Trophoblast cell (in vitro differentiated cells and primary cell): Measurements from ENCODE around the gene SYDE2.

Experiments
- DNase-seq, 2 donors: peaks; one replicate each; pipeline ENCODE4 v3.0.0-alpha.2; 2016
- H2AFZ ChIP-seq: 2 replicates; pipeline ENCODE4 v1.6.1; 2013; ENCODE audit warnings: low read length, moderate library complexity, mild to moderate bottlenecking; ENCODE audit not compliant: insufficient read depth, poor library complexity
- H2AK5ac ChIP-seq: 2 replicates; pipeline ENCODE4 v1.6.1; 2013; ENCODE audit warnings: mild to moderate bottlenecking, low read length
- H2BK120ac ChIP-seq: 2 replicates; pipeline ENCODE4 v1.6.1; 2013; ENCODE audit warnings: low read length, mild to moderate bottlenecking, moderate library complexity; ENCODE audit not compliant: insufficient read depth, poor library complexity
- H2BK12ac ChIP-seq: 2 replicates; pipeline ENCODE4 v1.6.1; 2013; ENCODE audit warnings: mild to moderate bottlenecking, low read length, moderate library complexity
- H2BK5ac ChIP-seq: 2 replicates; pipeline ENCODE4 v1.6.1; 2013; ENCODE audit warnings: low read length, low read depth, moderate library complexity, mild to moderate bottlenecking; ENCODE audit not compliant: poor library complexity
- H3K14ac ChIP-seq: 2 replicates; pipeline ENCODE4 v1.6.1; 2013; ENCODE audit warnings: mild to moderate bottlenecking, low read length
- H3K18ac ChIP-seq: 2 replicates; pipeline ENCODE4 v1.6.1; 2013; ENCODE audit warnings: mild to moderate bottlenecking, low read length
- H3K23ac ChIP-seq: 2 replicates; pipeline ENCODE4 v1.6.1; 2013; ENCODE audit warnings: low read length
- H3K27ac ChIP-seq: 2 replicates; pipeline ENCODE4 v1.5.1; 2013; ENCODE audit warnings: low read depth, mild to moderate bottlenecking, inconsistent platforms, low read length, moderate library complexity
- H3K27me3 ChIP-seq: 2 replicates; pipeline ENCODE4 v1.6.1; 2013; ENCODE audit warnings: inconsistent platforms, mild to moderate bottlenecking, low read length, moderate library complexity; ENCODE audit not compliant: insufficient read depth
- H3K36me3 ChIP-seq, 2 experiments: 1 replicate in 1 of 2; 2 replicates in 1 of 2; pipeline ENCODE4 v1.6.1; 2013; ENCODE audit warnings: low read length in 2 of 2, mild to moderate bottlenecking in 2 of 2, moderate library complexity in 1 of 2; ENCODE audit not compliant: insufficient read depth in 2 of 2, control insufficient read depth in 1 of 2
- H3K4ac ChIP-seq: 2 replicates; pipeline ENCODE4 v1.6.1; 2013; ENCODE audit warnings: low read depth, mild to moderate bottlenecking, low read length, moderate library complexity
- H3K4me1 ChIP-seq, 2 experiments: 1 replicate in 1 of 2; 2 replicates in 1 of 2; pipeline ENCODE4 v1.6.1; 2013; ENCODE audit warnings: low read length in 2 of 2, mild to moderate bottlenecking in 2 of 2, moderate library complexity in 1 of 2; ENCODE audit not compliant: insufficient read depth in 2 of 2, control insufficient read depth in 1 of 2
- H3K4me2 ChIP-seq: 2 replicates; pipeline ENCODE4 v1.6.1; 2013; ENCODE audit warnings: inconsistent platforms, mild to moderate bottlenecking, low read length, moderate library complexity
- H3K4me3 ChIP-seq: 2 replicates; pipeline ENCODE4 v1.5.1; 2013; ENCODE audit warnings: mild to moderate bottlenecking, low read depth, low read length, inconsistent platforms
- H3K79me1 ChIP-seq: one replicate; pipeline ENCODE4 v1.6.1; 2013; ENCODE audit warnings: low read length
- H3K79me2 ChIP-seq: 2 replicates; pipeline ENCODE4 v1.6.1; 2013; ENCODE audit warnings: low read length, mild to moderate bottlenecking; ENCODE audit not compliant: control insufficient read depth, insufficient read depth, poor library complexity
- H3K9ac ChIP-seq: 2 replicates; pipeline ENCODE4 v1.6.1; 2013; ENCODE audit warnings: mild to moderate bottlenecking, low read length
- H3K9me3 ChIP-seq: 2 replicates; pipeline ENCODE4 v1.6.1; 2013; ENCODE audit warnings: low read depth, mild to moderate bottlenecking, control low read depth, inconsistent platforms, low read length; ENCODE audit not compliant: insufficient read depth
- H4K12ac ChIP-seq: 2 replicates; pipeline ENCODE4 v1.6.1; 2013; ENCODE audit warnings: low read depth, mild to moderate bottlenecking, low read length, moderate library complexity
- H4K8ac ChIP-seq: 2 replicates; pipeline ENCODE4 v1.6.1; 2013; ENCODE audit warnings: low read depth, mild to moderate bottlenecking, low read length, moderate library complexity
- H4K91ac ChIP-seq: one replicate; pipeline ENCODE4 v1.6.1; 2013; ENCODE audit warnings: low read depth, mild to moderate bottlenecking, low read length, moderate library complexity
- WGBS: extraction: QIAGEN DNeasy Blood & Tissue Kit; methylation state at CpG from one replicate; pipeline ENCODE4 v1.1.7; 2013; ENCODE audit warnings: missing lambda C conversion rate; ENCODE audit not compliant: insufficient read length, insufficient coverage; ENCODE audit errors: extremely low coverage; 5-methylcytosine and 5-hydroxymethylcytosine counted together

Gene SYDE2

GRCh38 chr1:85240174-85240601 is 39.4 kb upstream of the SYDE2 start:
- Histone ChIP-seq H4K8ac (no peak overlapping the region), H3K9me3 (no peaks in the 10 kb centered on the region), H3K79me2 (no peaks in the 10 kb centered on the region), H4K91ac (no peak overlapping the region), H2AK5ac (no peak overlapping the region), H2BK120ac (no peak overlapping the region), H3K27me3 (no peaks in the 10 kb centered on the region), H3K14ac (no peak overlapping the region), H3K4ac (no peak overlapping the region), H4K12ac (no peak overlapping the region), H3K4me3 (no peak overlapping the region), H3K18ac (no peak overlapping the region), H2AFZ (no peak overlapping the region), H3K23ac (no peak overlapping the region), H3K4me1 (peaks cover 0 to 2% of the 10 kb centered on the region in 2 experiments), H3K36me3 (no peaks in the 10 kb centered on the region), H2BK5ac (no peak overlapping the region), H3K4me2 (no peak overlapping the region), H3K27ac (peak overlapping the region; percentile 51), H3K79me1 (peaks cover 8% of the 10 kb centered on the region), H2BK12ac (no peak overlapping the region), H3K9ac (no peak overlapping the region)
- no CpG with 5 or more reads among the region's 1 CpG for WGBS
- peak in 1 of 2 donors; percentile 19 for DNase-seq

- Histone ChIP-seq H3K4me3 (no peak overlapping the region), H3K4me1 (peaks cover 0 to 2% of the 10 kb centered on the region in 2 experiments), H3K79me1 (peaks cover 2% of the 10 kb centered on the region), H3K23ac (no peak overlapping the region), H2BK5ac (no peak overlapping the region), H2BK12ac (no peak overlapping the region), H4K8ac (no peak overlapping the region), H3K4ac (no peak overlapping the region), H3K79me2 (no peaks in the 10 kb centered on the region), H3K4me2 (no peak overlapping the region), H3K36me3 (no peaks in the 10 kb centered on the region), H3K27me3 (no peaks in the 10 kb centered on the region), H4K91ac (no peak overlapping the region), H4K12ac (no peak overlapping the region), H3K9ac (no peak overlapping the region), H2AFZ (no peak overlapping the region), H3K9me3 (no peaks in the 10 kb centered on the region), H3K27ac (no peak overlapping the region), H2BK120ac (no peak overlapping the region), H3K18ac (no peak overlapping the region), H2AK5ac (no peak overlapping the region), H3K14ac (no peak overlapping the region)
- WGBS, result no CpG with 5 or more reads among the region's 1 CpG
- no peak for DNase-seq
Measured at GRCh38 chr1:85237613-85238012, 36.8 kb upstream of the SYDE2 start.

GRCh38 chr1:85230305-85230977 is 29.6 kb upstream of the SYDE2 start:
- Histone ChIP-seq H2AK5ac (no peak overlapping the region), H3K18ac (no peak overlapping the region), H4K91ac (peak overlapping the region; percentile 4), H3K4ac (no peak overlapping the region), H2AFZ (no peak overlapping the region), H3K9ac (no peak overlapping the region), H3K23ac (no peak overlapping the region), H3K4me1 (peaks cover 0 to 7% of the 10 kb centered on the region in 2 experiments), H3K79me2 (no peaks in the 10 kb centered on the region), H3K27ac (no peak overlapping the region), H2BK120ac (no peak overlapping the region), H3K4me2 (no peak overlapping the region), H3K4me3 (no peak overlapping the region), H3K14ac (no peak overlapping the region), H3K27me3 (no peaks in the 10 kb centered on the region), H3K79me1 (peaks cover 6% of the 10 kb centered on the region), H4K12ac (no peak overlapping the region), H3K36me3 (no peaks in the 10 kb centered on the region), H2BK12ac (peak overlapping the region; percentile 12), H3K9me3 (no peaks in the 10 kb centered on the region), H2BK5ac (peak overlapping the region; percentile 4), H4K8ac (peak overlapping the region; percentile 14)
- DNase-seq, result peak in 1 of 2 donors; percentile 41
- WGBS, result no CpG with 5 or more reads among the region's 8 CpGs

- no peak overlapping the region for H4K8ac ChIP-seq
- no peak overlapping the region for H3K23ac ChIP-seq
- H4K91ac ChIP-seq, result no peak overlapping the region
- peaks cover 7% of the 10 kb centered on the region for H3K79me1 ChIP-seq
- no peaks in the 10 kb centered on the region for H3K79me2 ChIP-seq
- no CpG with 5 or more reads among the region's 6 CpGs for WGBS
- H2AK5ac ChIP-seq, result no peak overlapping the region
- H3K9me3 ChIP-seq, result no peaks in the 10 kb centered on the region
- peaks cover 0 to 7% of the 10 kb centered on the region in 2 experiments for H3K4me1 ChIP-seq
- H3K4me3 ChIP-seq, result no peak overlapping the region
- H3K4ac ChIP-seq, result no peak overlapping the region
- H2BK12ac ChIP-seq, result no peak overlapping the region
- peak overlapping the region; percentile 11 for H2BK120ac ChIP-seq
- DNase-seq, result peak in 1 of 2 donors; percentile 79
- H2AFZ ChIP-seq, result no peak overlapping the region
- no peak overlapping the region for H3K9ac ChIP-seq
- H3K14ac ChIP-seq, result no peak overlapping the region
- no peak overlapping the region for H3K4me2 ChIP-seq
- H3K27me3 ChIP-seq, result no peaks in the 10 kb centered on the region
- H4K12ac ChIP-seq, result no peak overlapping the region
- no peaks in the 10 kb centered on the region for H3K36me3 ChIP-seq
- no peak overlapping the region for H2BK5ac ChIP-seq
- no peak overlapping the region for H3K18ac ChIP-seq
- no peak overlapping the region for H3K27ac ChIP-seq
Measured at GRCh38 chr1:85229574-85230097, 28.8 kb upstream of the SYDE2 start.
